Measurements from ENCODE around the gene CBX7. TPM values are rescaled to one million over a fixed set of nuclear protein-coding genes. Genes with fewer than 3 reads are reported as not detected.

Gene CBX7
- total and polyA plus RNA-seq, 8 donors = 17.2 to 44.0 (median 25.1) TPM

DNA sequence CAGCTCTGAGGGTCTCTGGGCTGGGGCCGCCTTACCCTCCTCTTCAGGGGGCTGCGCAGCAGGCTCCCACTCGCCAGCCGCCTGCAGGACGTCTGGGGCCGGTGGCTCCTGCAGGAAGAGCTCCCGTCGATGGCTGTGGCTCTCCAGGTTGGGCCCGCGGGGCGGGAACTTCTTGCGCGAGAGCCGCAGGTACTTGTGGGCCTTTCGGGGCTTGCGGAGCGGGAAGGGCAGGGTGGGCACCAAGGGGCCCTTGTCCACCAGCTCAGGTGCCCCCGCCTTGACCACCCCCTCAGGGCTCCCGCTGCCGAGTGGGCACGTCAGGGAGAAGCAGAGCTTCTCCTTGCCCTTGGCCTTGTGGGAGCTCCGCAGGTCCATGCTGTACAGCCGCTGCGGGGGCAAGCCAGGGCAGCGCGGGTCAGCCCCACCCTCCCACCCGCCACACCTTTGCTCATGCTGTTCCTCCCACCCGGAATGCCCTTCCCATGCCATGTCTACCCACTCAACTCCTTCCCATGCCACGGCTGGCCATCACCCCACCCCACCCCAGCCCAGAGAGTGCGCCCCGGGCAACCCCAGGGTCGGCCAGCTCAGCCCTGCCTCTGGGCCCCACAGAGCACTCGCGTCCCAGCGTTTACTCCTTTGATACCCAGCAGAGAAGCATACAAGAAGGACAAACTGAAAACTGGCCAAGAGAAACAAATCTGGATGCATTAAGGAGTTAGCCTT, 18.0 kb downstream of the CBX7 start:
- no peak for FAIRE-seq
- H3K27me3 ChIP-seq = no peaks in the 10 kb centered on the region

DNA sequence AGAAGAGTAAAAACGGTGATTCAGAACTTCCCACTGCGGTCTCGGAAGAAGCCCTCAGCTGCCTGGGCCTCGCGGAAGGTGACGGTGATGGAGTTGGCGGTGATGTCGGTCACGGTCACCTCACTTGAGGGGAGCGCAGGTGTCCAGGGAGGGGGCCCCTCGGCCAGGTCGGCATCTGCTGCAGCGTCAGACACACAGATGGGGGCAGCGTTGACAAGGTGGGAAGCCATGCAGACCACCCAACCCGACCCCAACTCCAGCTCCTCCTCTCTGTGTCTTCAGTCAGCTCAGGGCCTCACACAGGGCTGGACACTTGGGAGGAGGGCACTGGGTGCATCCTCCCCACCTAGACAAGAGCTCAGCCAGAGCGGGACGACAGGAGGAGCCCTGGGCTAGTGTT, 18.6 kb downstream of the CBX7 start:
- ATAC-seq = no peak
- intact Hi-C loops (cut with DNase I) = no loop called here
- Histone ChIP-seq H3K36me3 (peaks cover 0 to 5% (median 0%) of the 10 kb centered on the region in 3 donors), H3K4me1 (no peaks in the 10 kb centered on the region), H3K4me3 (no peak overlapping the region), H3K27ac (no peak overlapping the region), H3K9me3 (no peaks in the 10 kb centered on the region), H3K27me3 (no peaks in the 10 kb centered on the region)
- no peak for FAIRE-seq
- DNase-seq = peak in 2 of 6 donors; percentile 15 to 58
- 93 to 94% methylated on average over 17 of the region's 17 CpGs for WGBS, 2 donors
- no peak for TF ChIP-seq CTCF (IDR thresholded peaks at IDR 0.05)

More for the DNA sequence above, 18.0 kb downstream of the CBX7 start:
- no peak overlapping the region for H3K4me3 ChIP-seq
- DNase-seq (peak in 2 of 6 donors; percentile 19 to 74), ATAC-seq (no peak)
- H3K36me3 ChIP-seq = peaks cover 0 to 5% (median 0%) of the 10 kb centered on the region in 3 donors
- H3K9me3 ChIP-seq = no peaks in the 10 kb centered on the region
- intact Hi-C loops (cut with DNase I) = no loop called here
- no peak overlapping the region for H3K27ac ChIP-seq
- WGBS, 2 donors = 93 to 94% methylated on average over 35 of the region's 35 CpGs
- TF ChIP-seq CTCF (IDR thresholded peaks at IDR 0.05) = no peak
- no peaks in the 10 kb centered on the region for H3K4me1 ChIP-seq

- FAIRE-seq = no peak
- Histone ChIP-seq H3K9me3 (no peaks in the 10 kb centered on the region), H3K27me3 (no peaks in the 10 kb centered on the region), H3K4me3 (no peak overlapping the region), H3K4me1 (no peaks in the 10 kb centered on the region), H3K36me3 (peaks cover 0 to 5% (median 0%) of the 10 kb centered on the region in 3 donors), H3K27ac (no peak overlapping the region)
- peak in 2 of 6 donors; percentile 17 to 37 for DNase-seq
- no peak for TF ChIP-seq CTCF (IDR thresholded peaks at IDR 0.05)
- WGBS, 2 donors = 93 to 95% methylated on average over 22 of the region's 22 CpGs
- intact Hi-C loops (cut with DNase I) = no loop called here
- no peak for ATAC-seq
These were observed 19.5 kb downstream of the CBX7 start for GRCh38 chr22:39132871-39133524.

- WGBS, 2 donors = 84 to 92% methylated on average over 6 of the region's 6 CpGs
- peak in 1 of 6 donors; percentile 9 for DNase-seq
- Histone ChIP-seq H3K9me3 (no peaks in the 10 kb centered on the region), H3K4me3 (no peak overlapping the region), H3K4me1 (no peaks in the 10 kb centered on the region), H3K27me3 (no peaks in the 10 kb centered on the region), H3K36me3 (peaks cover 0 to 5% (median 0%) of the 10 kb centered on the region in 3 donors), H3K27ac (no peak overlapping the region)
- TF ChIP-seq CTCF (IDR thresholded peaks at IDR 0.05) = no peak
- intact Hi-C loops (cut with DNase I) = no loop called here
- FAIRE-seq = no peak
- ATAC-seq = no peak
These were observed 20.2 kb downstream of the CBX7 start for GRCh38 chr22:39132281-39132680.
